Loucy (cell line): ENCODE measurements around the gene SLC50A1.

Source experiments
- H2AFZ ChIP-seq: fragments of 200-600 bp; sonication (generic); 2 replicates; pipeline ENCODE4 v1.6.0; 2016; ENCODE audit warnings: antibody characterized with exemption, mild to moderate bottlenecking, low read length, moderate library complexity
- H3F3A ChIP-seq: fragments of 200-600 bp; 2 replicates; pipeline ENCODE4 v1.6.0; 2016; ENCODE audit warnings: antibody characterized with exemption, low read depth, mild to moderate bottlenecking
- H3K27me3 ChIP-seq: fragments of 200-600 bp; sonication (generic); 2 replicates; pipeline ENCODE4 v1.6.1; 2014; ENCODE audit warnings: low read length, mild to moderate bottlenecking; ENCODE audit not compliant: insufficient read depth, poor library complexity, severe bottlenecking
- H3K36me3 ChIP-seq: fragments of 200-600 bp; sonication (generic); 2 replicates; pipeline ENCODE4 v1.6.1; 2016; ENCODE audit warnings: low read length; ENCODE audit not compliant: insufficient read depth
- H3K4me1 ChIP-seq: fragments of 200-600 bp; sonication (generic); 2 replicates; pipeline ENCODE4 v1.5.1; 2014; ENCODE audit warnings: low read length, mild to moderate bottlenecking; ENCODE audit not compliant: insufficient read depth, poor library complexity, severe bottlenecking
- H3K4me2 ChIP-seq: fragments of 200-600 bp; sonication (generic); 2 replicates; pipeline ENCODE4 v1.6.0; 2014; ENCODE audit warnings: antibody characterized with exemption, low read length, low read depth, mild to moderate bottlenecking; ENCODE audit not compliant: poor library complexity, severe bottlenecking
- H3K4me3 ChIP-seq: fragments of 200-600 bp; sonication (generic); 2 replicates; pipeline ENCODE4 v1.5.1; 2014; ENCODE audit warnings: low read length, mild to moderate bottlenecking, mixed read lengths; ENCODE audit not compliant: poor library complexity, severe bottlenecking
- H3K79me2 ChIP-seq: fragments of 200-600 bp; sonication (generic); 2 replicates; pipeline ENCODE4 v1.6.1; 2014; ENCODE audit warnings: low read length; ENCODE audit not compliant: insufficient read depth
- H3K9ac ChIP-seq: fragments of 200-600 bp; sonication (generic); 2 replicates; pipeline ENCODE4 v1.6.0; 2014; ENCODE audit warnings: mild to moderate bottlenecking, low read depth, low read length, moderate library complexity; ENCODE audit not compliant: poor library complexity, severe bottlenecking
- H3K9me2 ChIP-seq: fragments of 200-600 bp; sonication (generic); replicated peaks from 2 replicates; pipeline ENCODE4 v1.6.1; 2016; ENCODE audit warnings: low read depth, low read length, mixed read lengths
- H3K9me3 ChIP-seq: fragments of 200-600 bp; sonication (generic); 2 replicates; pipeline ENCODE4 v1.6.1; 2014; ENCODE audit warnings: mild to moderate bottlenecking, antibody characterized with exemption, low read length, low read depth; ENCODE audit not compliant: insufficient read depth
- H4K20me1 ChIP-seq: fragments of 200-600 bp; sonication (generic); 2 replicates; pipeline ENCODE4 v1.6.0; 2014; ENCODE audit warnings: antibody characterized with exemption, low read length, mild to moderate bottlenecking; ENCODE audit not compliant: insufficient read depth, poor library complexity, severe bottlenecking
- CTCF ChIP-seq: fragments of 200-600 bp; sonication (generic); conservative IDR thresholded peaks from 2 replicates; pipeline ENCODE4 v1.5.1; 2014; ENCODE audit warnings: mild to moderate bottlenecking, antibody characterized with exemption, low read length
- EZH2phosphoT487 ChIP-seq: fragments of 200-600 bp; IDR thresholded peaks from 2 replicates; pipeline ENCODE4 v1.6.1; 2018; ENCODE audit warnings: antibody characterized with exemption, mild to moderate bottlenecking, moderate library complexity, borderline replicate concordance

Gene SLC50A1

GRCh38 chr1:155183775-155184221 lies 48.1 kb downstream of the SLC50A1 start:
- H3K4me3 ChIP-seq = no peak overlapping the region
- no peak for TF ChIP-seq EZH2phosphoT487
- no peak for TF ChIP-seq CTCF
- H3K4me2 ChIP-seq = no peak overlapping the region
- no peak overlapping the region for H2AFZ ChIP-seq
- H3K9ac ChIP-seq = no peak overlapping the region
- no peaks in the 10 kb centered on the region for H3K27me3 ChIP-seq
- no peaks in the 10 kb centered on the region for H3K9me3 ChIP-seq
- no peaks in the 10 kb centered on the region for H3K9me2 ChIP-seq
- H3K4me1 ChIP-seq = no peaks in the 10 kb centered on the region
- H4K20me1 ChIP-seq = no peaks in the 10 kb centered on the region
- H3K79me2 ChIP-seq = no peaks in the 10 kb centered on the region
- H3K36me3 ChIP-seq = no peaks in the 10 kb centered on the region
- no peaks in the 10 kb centered on the region for H3F3A ChIP-seq

- no peak overlapping the region for H3K4me3 ChIP-seq
These were observed 48.7 kb downstream of the SLC50A1 start for GRCh38 chr1:155184351-155184811.

GRCh38 chr1:155184835-155185782 lies 49.5 kb downstream of the SLC50A1 start:
- Histone ChIP-seq H3K9me2 (no peaks in the 10 kb centered on the region), H3K4me1 (no peaks in the 10 kb centered on the region), H3K79me2 (no peaks in the 10 kb centered on the region), H4K20me1 (no peaks in the 10 kb centered on the region), H3F3A (no peaks in the 10 kb centered on the region), H3K4me3 (no peak overlapping the region), H2AFZ (no peak overlapping the region), H3K9me3 (no peaks in the 10 kb centered on the region), H3K27me3 (no peaks in the 10 kb centered on the region), H3K9ac (no peak overlapping the region), H3K36me3 (no peaks in the 10 kb centered on the region), H3K4me2 (no peak overlapping the region)
- TF ChIP-seq CTCF = no peak

More at GRCh38 chr1:155184351-155184811, 48.7 kb downstream of the SLC50A1 start:
- Histone ChIP-seq H4K20me1 (no peaks in the 10 kb centered on the region), H2AFZ (no peak overlapping the region), H3K9ac (no peak overlapping the region), H3K9me3 (no peaks in the 10 kb centered on the region), H3K79me2 (no peaks in the 10 kb centered on the region), H3K36me3 (no peaks in the 10 kb centered on the region), H3F3A (no peaks in the 10 kb centered on the region), H3K4me1 (no peaks in the 10 kb centered on the region), H3K4me2 (no peak overlapping the region), H3K9me2 (no peaks in the 10 kb centered on the region), H3K27me3 (no peaks in the 10 kb centered on the region)
- no peak for TF ChIP-seq EZH2phosphoT487
- TF ChIP-seq CTCF = no peak
